Measurements from ENCODE around the gene METAP1. TPM values are rescaled to one million over a fixed set of nuclear protein-coding genes. Genes with fewer than 3 reads are reported as not detected.
"Not testable (repeated sequence)": the region's sequence is repeated elsewhere in the genome, so short reads cannot be mapped to it uniquely, and the experiment has no call there.

The METAP1 gene
- total RNA-seq, 1 donor, result 26.7 TPM

DNA sequence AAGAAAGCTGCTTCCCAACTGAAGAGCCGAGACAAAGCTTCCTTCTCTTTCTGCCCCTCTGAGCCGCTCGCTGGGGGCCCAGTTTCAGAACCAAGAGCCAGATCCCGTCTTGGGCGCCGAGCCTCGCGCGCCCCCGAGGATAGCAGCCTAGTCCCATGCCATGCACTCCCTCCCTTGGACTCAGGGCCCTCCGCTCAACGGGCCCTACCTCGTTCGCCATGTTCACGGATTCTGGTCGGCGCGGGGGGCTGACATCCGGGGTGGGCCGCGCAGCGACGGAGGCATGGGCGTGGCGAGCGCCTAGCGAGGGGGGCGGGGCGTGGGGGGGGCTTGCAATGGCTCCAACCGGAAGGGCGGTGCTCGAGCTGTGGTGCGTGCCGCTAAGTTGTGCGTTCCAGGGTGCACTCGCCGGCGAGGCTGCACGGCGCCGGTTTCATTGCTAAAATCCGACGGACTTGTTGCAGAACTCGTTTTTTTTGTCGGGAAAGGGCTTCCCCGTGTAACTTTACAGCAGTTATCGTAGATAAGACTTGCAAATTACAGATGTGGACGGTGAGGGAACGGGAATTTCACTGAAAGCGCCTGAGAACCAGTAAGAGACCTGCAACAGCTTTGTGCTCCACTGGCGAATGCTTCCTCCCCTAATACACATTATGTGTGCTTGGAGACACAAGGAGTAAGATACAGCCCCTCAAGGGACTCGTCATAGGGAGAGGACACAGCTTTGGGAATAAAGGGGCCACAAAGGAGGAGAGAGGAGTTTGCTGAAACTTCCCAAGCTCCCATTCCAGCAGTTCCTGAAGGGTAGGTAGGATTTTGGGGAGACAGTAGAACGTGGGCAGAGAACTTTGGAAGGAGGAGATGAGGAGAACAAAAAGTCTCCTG, 93.2 kb downstream of the METAP1 start, which contains the start of gene ADH5:
Gene ADH5, minus strand, starts transcription at position 308 of the 885 bp plus-strand sequence. Its CDS starts 88 bp downstream, at position 220.
- peak; percentile 64 to 87 (median 83) for DNase-seq (ENCODE audit: low read depth in 2 of 3, low spot score in 2 of 3)

DNA sequence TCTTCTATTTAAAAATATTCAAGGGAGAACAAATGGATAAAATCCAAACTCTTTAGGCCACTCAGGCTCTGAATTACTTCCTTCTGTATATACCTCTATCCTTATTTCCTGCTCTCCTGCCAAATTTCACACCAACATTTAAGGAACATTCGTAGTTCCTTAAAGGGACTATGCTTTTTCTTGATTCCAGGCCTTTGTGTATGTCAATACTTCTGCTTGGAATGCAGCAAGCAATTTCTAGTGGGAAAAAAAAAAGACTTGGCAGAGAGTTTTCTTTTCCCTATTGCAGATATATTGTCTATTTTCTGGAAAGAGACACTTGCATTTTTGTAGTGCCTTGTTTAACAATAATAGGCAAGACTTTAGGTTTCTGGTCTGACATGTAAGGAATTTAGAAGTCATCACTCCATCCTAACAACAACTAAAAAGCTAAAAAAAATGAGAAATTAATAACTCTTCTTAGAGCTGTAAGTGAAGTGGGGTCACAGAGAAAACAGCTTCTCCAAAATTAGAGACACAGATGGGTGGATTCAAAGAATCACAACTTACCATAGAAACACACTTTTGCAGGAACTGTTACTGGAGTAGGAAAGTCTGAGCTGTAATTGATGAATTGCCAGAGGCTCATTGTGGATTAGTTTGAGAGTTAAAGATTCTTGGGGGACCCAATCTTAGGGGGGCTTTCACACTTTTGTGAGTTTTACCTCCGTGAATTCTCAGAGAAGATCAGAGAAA, 95.1 kb downstream of the METAP1 start:
- no peak for DNase-seq (ENCODE audit: low read depth in 2 of 3, low spot score in 2 of 3)

DNA sequence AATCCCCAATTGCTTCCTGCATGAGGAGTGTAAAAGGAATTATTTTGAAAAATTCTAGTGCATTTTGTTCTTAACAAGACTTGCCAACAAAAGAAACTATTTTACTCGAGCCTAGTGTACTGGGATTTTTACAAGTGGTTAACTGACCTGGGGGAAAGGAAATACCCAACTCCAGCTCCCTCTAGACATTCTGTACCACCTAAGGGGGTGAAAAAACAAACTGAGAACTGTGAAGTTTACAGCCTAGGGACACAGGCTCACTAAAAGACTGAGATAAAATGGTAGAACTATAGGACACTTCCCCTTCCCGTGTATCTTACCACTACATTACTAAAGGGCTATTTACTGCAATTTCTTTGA, 95.7 kb downstream of the METAP1 start:
- no peak for DNase-seq (ENCODE audit: low read depth in 2 of 3, low spot score in 2 of 3)

DNA sequence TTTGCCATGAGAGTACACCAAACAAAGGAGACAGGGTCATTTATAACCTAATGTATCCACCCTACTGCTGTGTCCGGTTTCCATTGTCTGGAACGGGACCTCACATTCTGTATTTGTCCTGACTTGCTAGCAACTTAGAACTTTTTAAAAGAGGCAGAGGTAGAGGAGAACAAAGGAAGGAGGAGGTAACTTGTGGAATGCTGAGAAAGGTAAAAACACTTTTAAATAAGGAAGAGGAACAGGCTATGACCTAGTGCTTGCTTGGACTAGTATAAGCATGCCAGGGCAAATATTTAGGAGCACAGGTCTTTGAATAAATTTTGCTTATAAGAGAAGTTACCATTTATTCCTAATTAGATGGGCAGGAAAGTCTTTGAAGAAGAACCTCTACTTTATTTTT, 96.3 kb downstream of the METAP1 start:
- not testable (repeated sequence) for DNase-seq (ENCODE audit: low read depth in 2 of 3, low spot score in 2 of 3)

DNA sequence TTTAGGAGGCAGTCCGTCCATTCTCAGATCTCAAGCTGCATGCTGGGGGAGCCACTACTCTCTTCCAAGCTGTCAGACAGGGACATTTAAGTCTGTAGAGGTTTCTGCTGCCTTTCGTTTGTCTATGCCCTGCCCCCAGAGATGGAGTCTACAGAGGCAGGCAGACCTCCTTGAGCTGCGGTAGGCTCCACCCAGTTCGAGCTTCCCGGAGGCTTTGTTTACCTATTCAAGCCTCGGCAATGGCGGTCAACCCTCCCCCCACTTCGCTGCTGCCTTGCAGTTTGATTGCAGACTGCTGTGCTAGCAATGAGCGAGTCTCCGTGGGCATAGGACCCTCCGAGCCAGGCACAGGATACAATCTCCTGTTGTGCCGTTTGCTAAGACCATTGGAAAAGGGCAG, 103.8 kb downstream of the METAP1 start:
- DNase-seq (ENCODE audit: low read depth in 2 of 3, low spot score in 2 of 3), result no peak

DNA sequence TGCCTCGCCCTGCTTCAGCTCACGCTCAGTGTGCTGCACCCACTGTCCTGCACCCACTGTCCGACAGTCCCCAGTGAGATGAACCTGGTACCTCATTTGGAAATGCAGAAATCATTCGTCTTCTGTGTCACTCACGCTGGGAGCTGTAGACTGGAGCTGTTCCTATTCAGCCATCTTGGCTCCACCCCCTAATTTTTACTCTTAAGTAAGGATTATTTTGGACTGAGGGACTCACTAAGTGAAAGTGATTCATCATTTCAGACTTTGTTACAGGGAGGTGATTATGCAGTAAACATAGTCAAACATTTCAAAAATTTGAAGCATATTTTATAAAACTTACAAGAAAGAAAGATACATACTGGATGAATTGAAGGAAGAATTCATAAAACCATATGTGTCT, 104.3 kb downstream of the METAP1 start:
- not testable (repeated sequence) for DNase-seq (ENCODE audit: low read depth in 2 of 3, low spot score in 2 of 3)

DNA sequence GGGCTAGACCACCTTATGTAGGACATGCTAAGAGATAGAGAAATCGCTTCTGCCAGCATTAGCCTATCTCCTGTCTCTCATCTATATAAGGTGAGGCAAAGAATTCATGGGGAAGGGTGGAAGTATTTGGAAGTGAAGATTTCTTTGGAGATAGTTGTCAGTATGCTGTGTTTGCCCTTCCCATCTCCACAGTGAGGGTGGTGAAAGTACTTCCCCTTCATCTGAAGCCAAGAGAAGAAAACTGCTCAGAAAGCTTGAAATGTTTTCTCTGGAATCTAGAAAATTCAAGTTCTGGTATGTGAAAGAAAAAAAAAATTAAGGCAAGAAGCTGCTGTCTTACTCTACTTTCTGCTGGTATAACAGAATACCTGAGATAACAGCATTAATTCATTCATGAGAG, 105.4 kb downstream of the METAP1 start:
- no peak for DNase-seq (ENCODE audit: low read depth in 2 of 3, low spot score in 2 of 3)

DNA sequence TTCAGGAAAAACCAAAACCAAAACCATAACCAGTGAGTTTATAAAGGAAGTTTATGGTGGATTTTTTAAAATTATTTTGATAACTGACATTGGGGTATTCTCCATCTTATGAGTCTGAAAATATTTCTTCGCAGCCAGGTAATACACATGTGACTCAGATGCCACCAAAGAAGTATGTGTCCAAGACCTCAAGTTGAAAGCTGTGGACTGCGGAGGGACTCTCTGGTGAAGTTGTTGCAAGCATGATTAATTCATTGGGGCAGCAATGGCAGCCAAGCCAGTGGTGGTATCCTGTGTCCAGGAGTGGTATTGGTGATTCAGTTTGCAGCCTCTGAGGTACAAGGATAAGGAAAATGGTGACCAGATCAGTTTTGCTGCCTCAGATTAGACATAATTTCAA, 107.1 kb downstream of the METAP1 start:
- DNase-seq (ENCODE audit: low read depth in 2 of 3, low spot score in 2 of 3), result no peak

DNA sequence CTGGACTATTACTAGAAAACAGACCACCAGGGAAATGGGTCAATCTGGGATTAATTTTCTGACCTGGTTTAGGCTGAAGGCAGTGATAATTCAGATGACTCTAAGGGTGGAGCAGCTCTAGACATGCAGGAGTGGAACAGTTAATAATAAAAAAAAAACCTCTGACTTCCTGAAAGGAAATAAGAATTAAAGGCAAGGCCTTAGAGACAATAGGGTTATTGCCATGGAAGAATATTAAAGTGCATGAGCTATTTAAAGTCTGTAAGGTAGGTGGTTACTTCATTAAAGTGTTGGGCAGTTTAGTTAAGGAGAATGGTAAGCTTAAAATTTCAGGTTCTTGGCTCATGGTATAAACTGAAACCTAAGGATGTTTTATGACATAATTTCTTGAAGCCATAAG, 107.6 kb downstream of the METAP1 start:
- DNase-seq (ENCODE audit: low read depth in 2 of 3, low spot score in 2 of 3), result no peak

DNA sequence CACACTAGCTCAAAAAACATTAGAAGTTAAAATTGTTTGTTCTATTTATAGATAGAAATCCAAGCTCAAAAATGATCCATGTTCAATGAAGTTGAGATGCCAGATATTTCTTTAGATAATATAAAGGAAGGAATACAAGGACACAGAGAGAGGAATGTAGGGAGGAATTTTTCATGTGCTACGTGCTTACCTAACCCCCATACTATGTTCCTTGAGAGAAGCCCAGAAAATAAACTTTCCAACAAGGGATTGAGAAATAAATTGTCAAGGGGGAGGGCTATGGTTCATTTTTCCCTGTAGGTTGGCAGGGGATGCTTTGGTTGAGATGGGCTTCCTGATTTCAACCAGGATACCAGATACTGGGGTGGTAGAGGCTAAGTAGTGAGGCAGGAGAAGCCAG, 108.6 kb downstream of the METAP1 start:
- no peak for DNase-seq (ENCODE audit: low read depth in 2 of 3, low spot score in 2 of 3)

DNA sequence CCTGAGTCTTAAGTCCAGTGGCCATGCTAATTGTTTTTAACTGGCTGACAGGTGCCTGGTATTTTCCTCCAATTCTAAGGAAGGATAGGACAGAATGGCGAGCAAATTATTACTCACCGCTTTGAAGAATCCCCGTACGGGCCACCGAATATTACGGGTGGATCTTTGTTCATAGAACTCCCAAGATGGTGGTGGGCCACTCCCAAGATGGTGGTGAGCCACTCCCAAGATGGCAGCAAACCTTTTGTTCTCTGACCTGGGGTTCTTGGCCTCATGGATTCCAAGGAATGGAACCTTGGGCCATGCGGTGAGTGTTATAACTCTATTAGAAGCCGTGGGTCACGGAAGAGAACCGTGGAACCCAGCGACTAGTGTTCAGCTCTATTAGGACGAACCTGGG, 113.8 kb downstream of the METAP1 start:
- DNase-seq (ENCODE audit: low read depth in 2 of 3, low spot score in 2 of 3), result not testable (repeated sequence)

Small RNA genes within 50 kb of the gene (small RNA-seq; reads per million reads assigned to genes)
- gene MIR3684 (not detected), gene RNU7-149P (not detected)

Other genes with a start within 250 kb of the METAP1 start
- 45.0 TPM for gene EIF4E, start 66.6 kb upstream of the METAP1 start, total RNA-seq
- 55.5 TPM for gene ADH5, start 93.1 kb downstream of the METAP1 start, total RNA-seq
- not detected for gene ADH4, start 148.6 kb downstream of the METAP1 start, total RNA-seq
- not detected for gene ADH6, start 223.5 kb downstream of the METAP1 start, total RNA-seq

Data from hematopoietic multipotent progenitor cell (in vitro differentiated cells).